Mesendoderm (in vitro differentiated cells): Measurements from ENCODE around the gene PGAP1.
A peak's percentile ranks its signal among the peaks of the same experiment; 100 is the strongest.

Experiments
- DNase-seq: peaks from one replicate; pipeline ENCODE4 v3.0.0; 2013
- H2AK5ac ChIP-seq: 2 replicates; pipeline ENCODE4 v1.6.1; 2013; ENCODE audit warnings: low read length, inconsistent platforms
- H2BK120ac ChIP-seq: 2 replicates; pipeline ENCODE4 v1.6.1; 2013; ENCODE audit warnings: low read depth, mild to moderate bottlenecking, low read length, moderate library complexity, mixed read lengths
- H2BK15ac ChIP-seq: replicated peaks from 2 replicates; pipeline ENCODE4 v1.6.1; 2013; ENCODE audit warnings: low read depth, mild to moderate bottlenecking, moderate library complexity
- H2BK5ac ChIP-seq: 2 replicates; pipeline ENCODE4 v1.6.1; 2013; ENCODE audit warnings: low read length, inconsistent platforms
- H3K18ac ChIP-seq: 2 replicates; pipeline ENCODE4 v1.6.1; 2013; ENCODE audit warnings: mild to moderate bottlenecking, low read length, mixed read lengths
- H3K23ac ChIP-seq: one replicate; pipeline ENCODE4 v1.6.1; 2013; ENCODE audit warnings: low read length
- H3K27ac ChIP-seq: 2 replicates; pipeline ENCODE4 v1.5.1; 2013; ENCODE audit warnings: low read depth, mild to moderate bottlenecking, inconsistent platforms, low read length, moderate library complexity
- H3K27me3 ChIP-seq: 2 replicates; pipeline ENCODE4 v1.6.1; 2013; ENCODE audit warnings: low read length, control low read depth, mild to moderate bottlenecking, inconsistent platforms; ENCODE audit not compliant: insufficient read depth, poor library complexity
- H3K36me3 ChIP-seq: 2 replicates; pipeline ENCODE4 v1.6.1; 2013; ENCODE audit warnings: low read length, inconsistent platforms; ENCODE audit not compliant: control insufficient read depth, insufficient read depth
- H3K4ac ChIP-seq: one replicate; pipeline ENCODE4 v1.6.1; 2013; ENCODE audit warnings: low read depth, mild to moderate bottlenecking, low read length, moderate library complexity
- H3K4me1 ChIP-seq: 2 replicates; pipeline ENCODE4 v1.6.1; 2013; ENCODE audit warnings: low read depth, low read length, inconsistent platforms; ENCODE audit not compliant: control insufficient read depth
- H3K4me2 ChIP-seq: 2 replicates; pipeline ENCODE4 v1.6.1; 2013; ENCODE audit warnings: low read length
- H3K4me3 ChIP-seq: 2 replicates; pipeline ENCODE4 v1.5.1; 2013; ENCODE audit warnings: mild to moderate bottlenecking, low read length
- H3K56ac ChIP-seq: one replicate; pipeline ENCODE4 v1.6.1; 2013; ENCODE audit warnings: low read length
- H3K79me1 ChIP-seq: 2 replicates; pipeline ENCODE4 v1.6.1; 2013; ENCODE audit warnings: low read length, inconsistent platforms
- H3K79me2 ChIP-seq: 2 replicates; pipeline ENCODE4 v1.6.1; 2013; ENCODE audit warnings: mild to moderate bottlenecking, low read length; ENCODE audit not compliant: control insufficient read depth, insufficient read depth
- H3K9ac ChIP-seq: 2 replicates; pipeline ENCODE4 v1.6.1; 2013; ENCODE audit warnings: low read length, inconsistent platforms
- H4K5ac ChIP-seq: one replicate; pipeline ENCODE4 v1.6.1; 2013; ENCODE audit warnings: low read length
- H4K8ac ChIP-seq: one replicate; pipeline ENCODE4 v1.6.1; 2013; ENCODE audit warnings: low read depth, mild to moderate bottlenecking, control low read depth, low read length, moderate library complexity
- WGBS: extraction: QIAGEN DNeasy Blood & Tissue Kit; methylation state at CpG from one replicate; pipeline ENCODE4 v1.1.7; 2013; ENCODE audit warnings: low lambda C conversion rate, missing lambda C conversion rate; ENCODE audit not compliant: insufficient coverage; ENCODE audit errors: extremely low coverage; 5-methylcytosine and 5-hydroxymethylcytosine counted together

PGAP1 gene

GRCh38 chr2:196846295-196846694 lies 80.2 kb downstream of the PGAP1 start:
- Histone ChIP-seq H2BK15ac (no peak overlapping the region), H3K4ac (no peak overlapping the region), H3K4me2 (no peak overlapping the region), H3K79me2 (no peaks in the 10 kb centered on the region), H3K27me3 (no peaks in the 10 kb centered on the region), H3K9ac (no peak overlapping the region), H3K4me3 (no peak overlapping the region), H3K4me1 (no peaks in the 10 kb centered on the region), H3K18ac (no peak overlapping the region), H3K27ac (no peak overlapping the region), H3K36me3 (no peaks in the 10 kb centered on the region), H3K56ac (no peak overlapping the region), H4K8ac (no peak overlapping the region), H4K5ac (no peak overlapping the region), H3K79me1 (no peaks in the 10 kb centered on the region), H2BK5ac (no peak overlapping the region), H2AK5ac (no peak overlapping the region), H3K23ac (no peak overlapping the region), H2BK120ac (no peak overlapping the region)
- peak; percentile 12 for DNase-seq

GRCh38 chr2:196845371-196845770 lies 81.1 kb downstream of the PGAP1 start:
- H3K4me3 ChIP-seq: no peak overlapping the region
- H4K5ac ChIP-seq: no peak overlapping the region
- H3K4me1 ChIP-seq: no peaks in the 10 kb centered on the region
- H3K4me2 ChIP-seq: no peak overlapping the region
- no peaks in the 10 kb centered on the region for H3K27me3 ChIP-seq
- peaks cover 2% of the 10 kb centered on the region for H3K36me3 ChIP-seq
- H4K8ac ChIP-seq: no peak overlapping the region
- 100% methylated on average over 1 of the region's 3 CpGs for WGBS
- no peaks in the 10 kb centered on the region for H3K79me1 ChIP-seq
- H2BK15ac ChIP-seq: no peak overlapping the region
- no peak overlapping the region for H2BK120ac ChIP-seq
- no peak overlapping the region for H2BK5ac ChIP-seq
- H3K79me2 ChIP-seq: no peaks in the 10 kb centered on the region
- no peak overlapping the region for H3K9ac ChIP-seq
- H3K4ac ChIP-seq: no peak overlapping the region
- no peak overlapping the region for H3K56ac ChIP-seq
- no peak overlapping the region for H2AK5ac ChIP-seq
- no peak overlapping the region for H3K23ac ChIP-seq
- no peak overlapping the region for H3K18ac ChIP-seq
- no peak for DNase-seq
- H3K27ac ChIP-seq: no peak overlapping the region

GRCh38 chr2:196840171-196840570 lies 86.3 kb downstream of the PGAP1 start:
- Histone ChIP-seq H3K79me2 (no peaks in the 10 kb centered on the region), H3K23ac (no peak overlapping the region), H2BK5ac (no peak overlapping the region), H3K27me3 (no peaks in the 10 kb centered on the region), H3K4me1 (no peaks in the 10 kb centered on the region), H2BK120ac (no peak overlapping the region), H3K4ac (no peak overlapping the region), H2BK15ac (no peak overlapping the region), H3K4me3 (no peak overlapping the region), H3K56ac (no peak overlapping the region), H3K9ac (no peak overlapping the region), H3K18ac (no peak overlapping the region), H3K4me2 (no peak overlapping the region), H4K8ac (no peak overlapping the region), H4K5ac (no peak overlapping the region), H3K27ac (no peak overlapping the region), H2AK5ac (no peak overlapping the region), H3K79me1 (no peaks in the 10 kb centered on the region), H3K36me3 (peaks cover 2% of the 10 kb centered on the region)
- DNase-seq: no peak
- WGBS: no CpG with 5 or more reads among the region's 2 CpGs

DNA sequence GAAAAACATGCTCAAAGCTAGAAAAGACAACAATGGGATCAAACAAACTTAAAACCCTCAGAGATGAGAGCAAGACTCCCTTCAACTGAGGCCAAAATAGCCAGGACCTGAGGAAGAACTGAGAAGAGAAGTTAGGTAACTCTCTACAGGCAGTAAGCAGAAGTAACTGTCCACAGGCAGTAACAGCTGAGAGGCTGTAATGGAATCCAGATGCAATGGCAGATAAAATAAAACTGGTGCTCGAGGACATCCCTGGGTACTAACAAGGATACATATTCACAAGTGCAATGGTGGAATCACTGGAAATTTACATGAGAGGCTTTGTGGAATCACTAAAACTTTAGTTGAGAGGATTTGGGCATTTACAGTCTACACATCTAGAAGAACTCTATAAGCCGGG lies 86.9 kb downstream of the PGAP1 start:
- no peak for DNase-seq
- no CpG with 5 or more reads among the region's 2 CpGs for WGBS
- no peak overlapping the region for H3K23ac ChIP-seq

DNA sequence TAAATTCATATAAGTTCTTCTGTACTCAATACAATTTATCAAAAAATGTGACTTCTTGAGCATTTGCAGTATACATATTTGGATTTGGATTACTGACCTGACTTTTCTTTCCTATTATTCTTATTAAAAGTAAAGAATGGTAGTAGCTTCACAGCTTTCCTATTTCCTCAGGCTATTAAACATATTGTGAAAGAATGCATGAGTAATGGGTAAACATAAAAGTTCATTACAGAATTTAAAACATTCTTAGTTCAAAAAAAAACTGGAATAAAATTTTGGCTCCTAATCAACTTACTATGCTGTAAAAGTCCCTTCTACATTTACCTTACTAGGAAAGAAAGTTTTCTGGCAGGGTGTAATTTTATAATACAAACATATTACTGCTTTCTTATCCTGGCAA lies 90.1 kb downstream of the PGAP1 start:
- Histone ChIP-seq H2AK5ac (no peak overlapping the region), H3K36me3 (peaks cover 2% of the 10 kb centered on the region), H3K79me2 (no peaks in the 10 kb centered on the region), H3K27me3 (no peaks in the 10 kb centered on the region), H3K56ac (no peak overlapping the region), H2BK120ac (no peak overlapping the region), H2BK5ac (no peak overlapping the region), H4K5ac (no peak overlapping the region), H3K79me1 (no peaks in the 10 kb centered on the region), H3K4me1 (no peaks in the 10 kb centered on the region), H3K4me2 (no peak overlapping the region), H3K23ac (no peak overlapping the region), H3K27ac (no peak overlapping the region), H3K4me3 (no peak overlapping the region), H2BK15ac (no peak overlapping the region), H3K18ac (no peak overlapping the region), H4K8ac (no peak overlapping the region), H3K9ac (no peak overlapping the region), H3K4ac (no peak overlapping the region)
- DNase-seq: no peak

More for the DNA sequence above, 86.9 kb downstream of the PGAP1 start:
- H3K36me3 ChIP-seq: peaks cover 2% of the 10 kb centered on the region
- H2BK5ac ChIP-seq: no peak overlapping the region
- no peak overlapping the region for H3K27ac ChIP-seq
- no peak overlapping the region for H4K5ac ChIP-seq
- no peak overlapping the region for H2BK120ac ChIP-seq
- no peak overlapping the region for H3K56ac ChIP-seq
- no peaks in the 10 kb centered on the region for H3K79me2 ChIP-seq
- no peaks in the 10 kb centered on the region for H3K4me1 ChIP-seq
- H3K4me2 ChIP-seq: no peak overlapping the region
- no peak overlapping the region for H4K8ac ChIP-seq
- no peak overlapping the region for H3K9ac ChIP-seq
- H2AK5ac ChIP-seq: no peak overlapping the region
- no peak overlapping the region for H3K18ac ChIP-seq
- no peak overlapping the region for H2BK15ac ChIP-seq
- no peaks in the 10 kb centered on the region for H3K79me1 ChIP-seq
- H3K4ac ChIP-seq: no peak overlapping the region
- no peak overlapping the region for H3K4me3 ChIP-seq
- H3K27me3 ChIP-seq: no peaks in the 10 kb centered on the region

DNA sequence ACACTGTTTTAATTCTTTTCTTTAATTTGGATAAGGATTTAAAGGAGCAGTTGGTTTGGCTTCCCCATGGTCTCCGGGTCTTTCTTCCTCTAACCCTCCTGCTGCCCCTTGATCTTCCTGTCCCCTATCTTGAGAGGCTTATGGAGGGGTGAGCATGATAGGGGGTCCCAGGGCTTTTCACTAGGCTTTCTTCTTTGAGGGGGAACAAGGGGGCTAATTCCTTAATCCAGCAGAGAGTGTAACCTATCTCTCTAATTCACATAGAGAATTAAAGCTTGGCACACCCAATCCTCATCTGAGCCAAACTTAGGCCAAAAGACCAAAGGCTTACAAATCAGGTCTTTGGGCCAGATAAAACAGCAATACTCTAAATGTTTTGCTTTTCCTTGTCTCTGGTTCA lies 95.8 kb downstream of the PGAP1 start:
- no peak overlapping the region for H3K23ac ChIP-seq
- no peaks in the 10 kb centered on the region for H3K4me1 ChIP-seq
- no peaks in the 10 kb centered on the region for H3K36me3 ChIP-seq
- H3K27ac ChIP-seq: no peak overlapping the region
- H4K5ac ChIP-seq: no peak overlapping the region
- H2BK120ac ChIP-seq: no peak overlapping the region
- H3K9ac ChIP-seq: no peak overlapping the region
- no peak overlapping the region for H3K18ac ChIP-seq
- no peak overlapping the region for H3K56ac ChIP-seq
- H3K79me2 ChIP-seq: no peaks in the 10 kb centered on the region
- H3K27me3 ChIP-seq: no peaks in the 10 kb centered on the region
- no peak overlapping the region for H4K8ac ChIP-seq
- no peak overlapping the region for H3K4me3 ChIP-seq
- no peak overlapping the region for H2BK15ac ChIP-seq
- H2BK5ac ChIP-seq: no peak overlapping the region
- no peak overlapping the region for H3K4me2 ChIP-seq
- H3K79me1 ChIP-seq: no peaks in the 10 kb centered on the region
- no peak overlapping the region for H3K4ac ChIP-seq
- H2AK5ac ChIP-seq: no peak overlapping the region
- DNase-seq: no peak
- no CpG with 5 or more reads among the region's 1 CpG for WGBS
